OCI-LY1 (cell line): ENCODE results near the gene SLC36A2.

Experiments
- H2AFZ ChIP-seq: fragments of 200-600 bp; sonication (generic), shearing (Covaris generic); 2 replicates; pipeline ENCODE4 v1.6.0; 2014; ENCODE audit warnings: antibody characterized with exemption, mild to moderate bottlenecking, low read length
- H3F3A ChIP-seq: fragments of 200-600 bp; sonication (generic), shearing (Covaris generic); 2 replicates; pipeline ENCODE4 v1.6.0; 2014; ENCODE audit warnings: mild to moderate bottlenecking, antibody characterized with exemption, low read length, moderate library complexity; ENCODE audit not compliant: insufficient read depth
- H3K27ac ChIP-seq: fragments of 200-600 bp; sonication (generic); 2 replicates; pipeline ENCODE4 v1.5.1; 2014; ENCODE audit warnings: low read length, mixed run types, mild to moderate bottlenecking, low read depth; ENCODE audit not compliant: poor library complexity, severe bottlenecking
- H3K27me3 ChIP-seq: fragments of 200-600 bp; sonication (generic); 2 replicates; pipeline ENCODE4 v1.6.0; 2014; ENCODE audit warnings: antibody characterized with exemption, mild to moderate bottlenecking, low read length, moderate library complexity; ENCODE audit not compliant: insufficient read depth
- H3K36me3 ChIP-seq: fragments of 200-600 bp; sonication (generic); 2 replicates; pipeline ENCODE4 v1.6.1; 2014; ENCODE audit warnings: mild to moderate bottlenecking, antibody characterized with exemption, low read length, moderate library complexity, mixed read lengths; ENCODE audit not compliant: insufficient read depth
- H3K4me1 ChIP-seq: fragments of 200-600 bp; sonication (generic); 2 replicates; pipeline ENCODE4 v1.5.1; 2014; ENCODE audit warnings: mild to moderate bottlenecking, low read length, moderate library complexity; ENCODE audit not compliant: insufficient read depth, severe bottlenecking
- H3K4me2 ChIP-seq: fragments of 200-600 bp; sonication (generic), shearing (Covaris generic); 2 replicates; pipeline ENCODE4 v1.6.1; 2014; ENCODE audit warnings: low read length
- H3K4me3 ChIP-seq: fragments of 200-600 bp; sonication (generic); 2 replicates; pipeline ENCODE4 v1.5.1; 2014; ENCODE audit warnings: low read length, low read depth, mild to moderate bottlenecking, mixed read lengths; ENCODE audit not compliant: poor library complexity, severe bottlenecking
- H3K79me2 ChIP-seq: fragments of 200-600 bp; shearing (Covaris generic); 2 replicates; pipeline ENCODE4 v1.6.1; 2016; ENCODE audit warnings: mixed run types, low read length, mixed read lengths; ENCODE audit not compliant: insufficient read depth
- H3K9ac ChIP-seq: fragments of 200-600 bp; sonication (generic), shearing (Covaris generic); 2 replicates; pipeline ENCODE4 v1.6.1; 2014; ENCODE audit warnings: mild to moderate bottlenecking, low read length, mixed read lengths
- H3K9me2 ChIP-seq: fragments of 200-600 bp; sonication (generic), shearing (Covaris generic); 2 replicates; pipeline ENCODE4 v1.6.1; 2014; ENCODE audit warnings: low read depth, mild to moderate bottlenecking, low read length, mixed read lengths
- H3K9me3 ChIP-seq: fragments of 200-600 bp; shearing (Covaris generic); 2 replicates; pipeline ENCODE4 v1.6.1; 2014; ENCODE audit warnings: low read length, mixed read lengths
- H4K20me1 ChIP-seq: fragments of 200-600 bp; sonication (generic), shearing (Covaris generic); 2 replicates; pipeline ENCODE4 v1.6.0; 2016; ENCODE audit warnings: mild to moderate bottlenecking, low read length; ENCODE audit not compliant: insufficient read depth
- CTCF ChIP-seq: fragments of 200-600 bp; sonication (generic), shearing (Covaris generic); IDR thresholded peaks from 2 replicates; pipeline ENCODE4 v1.5.1; 2017; ENCODE audit warnings: mild to moderate bottlenecking, antibody characterized with exemption, low read length, moderate library complexity, mixed read lengths
- EZH2 ChIP-seq: fragments of 200-600 bp; sonication (generic), shearing (Covaris generic); IDR thresholded peaks from 2 replicates; pipeline ENCODE4 v1.8.0; 2017; ENCODE audit warnings: borderline replicate concordance, mixed run types, mild to moderate bottlenecking, antibody characterized with exemption, low read length, moderate library complexity, mixed read lengths

The SLC36A2 gene

DNA sequence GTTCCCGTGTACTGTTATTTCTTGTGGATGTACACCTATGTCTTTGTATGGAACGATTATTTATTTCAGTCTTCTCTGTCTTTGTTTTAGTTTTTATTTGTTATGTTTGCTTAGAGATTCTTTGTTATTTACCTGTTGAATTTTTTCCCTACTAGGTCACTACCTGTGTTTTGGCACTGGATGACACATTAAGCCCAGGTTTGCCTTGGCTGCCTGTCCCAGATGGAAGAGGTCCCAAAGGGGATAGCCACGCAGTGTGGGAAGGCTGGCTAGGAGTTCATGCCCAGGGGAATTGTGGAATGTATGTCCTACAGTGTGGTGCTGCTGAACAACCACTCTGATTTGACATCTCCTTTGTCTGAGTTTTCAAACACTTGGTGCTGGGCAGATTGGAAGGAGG, 15.6 kb upstream of the SLC36A2 start:
- H2AFZ ChIP-seq = no peak overlapping the region
- H3K27me3 ChIP-seq = no peaks in the 10 kb centered on the region
- H3K27ac ChIP-seq = no peak overlapping the region
- TF ChIP-seq EZH2 (no peak), CTCF (no peak)
- H3K79me2 ChIP-seq = no peaks in the 10 kb centered on the region
- no peaks in the 10 kb centered on the region for H3K9me2 ChIP-seq
- H3K4me1 ChIP-seq = no peaks in the 10 kb centered on the region
- no peak overlapping the region for H3K4me3 ChIP-seq
- H3K9me3 ChIP-seq = peaks cover 4% of the 10 kb centered on the region; the same call in 1 of the 2 replicates
- H4K20me1 ChIP-seq = no peaks in the 10 kb centered on the region
- no peak overlapping the region for H3K4me2 ChIP-seq
- H3F3A ChIP-seq = no peaks in the 10 kb centered on the region
- no peak overlapping the region for H3K9ac ChIP-seq
- no peaks in the 10 kb centered on the region for H3K36me3 ChIP-seq

DNA sequence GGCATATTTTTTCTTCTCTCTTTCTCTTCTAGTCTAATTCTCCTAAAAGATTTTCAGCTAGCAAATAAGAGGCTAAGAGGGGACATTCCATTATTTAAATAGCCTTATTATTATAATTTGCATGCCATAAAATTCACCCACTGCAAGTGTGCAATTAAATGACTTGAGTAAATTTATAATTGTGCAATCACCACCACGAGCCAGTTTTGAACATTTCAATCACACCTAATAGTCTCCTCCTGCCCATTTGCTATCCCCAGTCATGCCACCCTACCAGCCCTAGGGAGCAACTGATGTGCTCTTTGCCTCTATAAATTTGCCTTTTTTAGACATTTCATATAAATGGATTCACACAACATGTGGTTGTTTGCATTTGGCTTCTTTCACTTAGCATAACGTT, 12.0 kb upstream of the SLC36A2 start:
- Histone ChIP-seq H3K79me2 (no peaks in the 10 kb centered on the region), H4K20me1 (no peaks in the 10 kb centered on the region), H2AFZ (no peak overlapping the region), H3K9me2 (no peaks in the 10 kb centered on the region), H3K4me3 (no peak overlapping the region), H3K27ac (no peak overlapping the region), H3K9ac (no peak overlapping the region), H3K4me2 (no peak overlapping the region), H3K9me3 (no peaks in the 10 kb centered on the region), H3K4me1 (no peaks in the 10 kb centered on the region), H3K36me3 (no peaks in the 10 kb centered on the region), H3K27me3 (no peaks in the 10 kb centered on the region), H3F3A (no peaks in the 10 kb centered on the region)
- TF ChIP-seq EZH2 = no peak
- no peak for TF ChIP-seq CTCF

DNA sequence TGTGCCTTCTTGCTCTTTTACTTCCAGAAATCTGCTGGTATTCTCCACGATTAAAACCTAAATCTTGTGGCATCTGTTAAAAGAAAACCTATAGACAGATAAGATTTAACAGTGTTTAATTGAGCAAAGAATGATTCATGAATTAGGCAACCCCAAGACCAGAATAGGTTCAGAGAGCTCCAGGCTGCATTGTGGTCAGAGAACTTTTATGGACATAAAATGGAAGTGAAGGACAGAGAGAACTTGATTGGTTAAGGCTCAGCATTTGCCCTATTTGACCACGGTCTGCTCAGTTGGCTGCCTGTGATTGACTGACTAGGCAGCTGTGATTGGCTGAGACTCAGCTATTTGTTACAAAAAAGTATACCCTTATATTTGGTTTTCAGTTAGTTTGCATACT, 10.4 kb upstream of the SLC36A2 start:
- Histone ChIP-seq H3K36me3 (no peaks in the 10 kb centered on the region), H3F3A (no peaks in the 10 kb centered on the region), H3K9me3 (no peaks in the 10 kb centered on the region), H3K27me3 (no peaks in the 10 kb centered on the region), H3K9me2 (no peaks in the 10 kb centered on the region), H3K79me2 (no peaks in the 10 kb centered on the region), H3K4me3 (no peak overlapping the region), H4K20me1 (no peaks in the 10 kb centered on the region), H3K4me1 (no peaks in the 10 kb centered on the region), H3K27ac (no peak overlapping the region), H3K9ac (no peak overlapping the region), H2AFZ (no peak overlapping the region), H3K4me2 (no peak overlapping the region)
- TF ChIP-seq EZH2 (no peak), CTCF (no peak)
